GM18519 (cell line): ENCODE measurements around the gene MYH9.
"Not testable (repeated sequence)": the region's sequence is repeated elsewhere in the genome, so short reads cannot be mapped to it uniquely, and the experiment has no call there.

Experiments
- ATAC-seq: cut with Tn5 transposase; IDR thresholded peaks from one replicate; pipeline ENCODE4 v1.9.1; 2021; ENCODE audit warnings: mild to moderate bottlenecking, moderate library complexity; ENCODE audit not compliant: unreplicated experiment, low FRiP score

The MYH9 gene

DNA sequence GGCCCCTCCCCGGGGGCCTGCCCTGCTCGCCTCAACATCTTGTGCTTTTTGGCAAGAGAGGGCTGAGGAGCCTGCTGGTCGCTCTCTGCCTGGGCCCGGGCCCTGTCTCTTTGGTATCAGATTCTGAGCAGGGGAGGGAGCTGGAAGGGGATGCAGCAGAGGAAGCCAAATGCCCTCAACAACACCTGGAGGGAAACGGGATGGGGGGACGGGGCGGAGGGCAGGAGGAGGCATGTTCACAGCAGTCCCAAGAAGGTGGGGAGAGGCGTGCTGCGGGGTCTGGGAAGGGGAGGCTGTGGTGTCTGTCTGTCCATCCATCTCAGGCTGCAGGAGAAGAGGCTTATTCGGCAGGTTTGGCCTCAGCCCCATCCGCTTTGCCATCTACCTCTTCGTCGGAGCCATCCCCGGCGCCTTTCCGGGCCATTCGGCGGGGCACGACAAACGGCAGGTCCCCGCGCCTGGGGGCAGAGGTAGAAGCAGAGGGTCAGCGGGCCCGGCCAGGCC lies 105.4 kb downstream of the MYH9 start:
- ATAC-seq, result no peak

DNA sequence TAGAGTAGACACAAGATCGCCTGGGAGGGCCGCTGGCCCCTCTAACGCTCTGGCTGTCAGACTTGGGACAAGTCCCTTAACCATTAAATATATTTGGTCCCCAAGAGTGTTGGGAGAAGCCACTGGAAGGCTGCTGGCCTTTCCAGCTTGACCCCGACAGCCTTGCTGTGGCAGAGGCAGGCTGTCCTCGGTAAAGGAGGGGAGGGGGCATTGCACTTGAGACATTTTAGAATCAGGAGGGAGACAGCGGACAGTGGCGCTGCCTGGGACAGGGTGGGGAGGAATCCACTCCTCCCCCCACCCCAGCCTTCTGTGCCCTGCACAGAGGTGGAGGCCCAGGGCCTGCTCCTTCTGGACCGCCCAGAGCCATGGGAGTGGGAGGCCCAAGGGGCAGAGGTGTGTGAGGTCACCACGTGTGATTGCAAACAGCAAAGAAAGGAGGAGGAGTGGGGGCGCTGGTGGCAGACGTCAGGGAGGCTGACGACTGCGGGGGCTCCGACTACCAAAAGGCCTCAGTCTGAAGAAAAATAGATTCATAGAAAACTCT lies 105.9 kb downstream of the MYH9 start:
- no peak for ATAC-seq

- ATAC-seq, result no peak
Measured at GRCh38 chr22:36280379-36280778, 107.4 kb downstream of the MYH9 start.

- ATAC-seq, result no peak
Measured at GRCh38 chr22:36279219-36279666, 108.5 kb downstream of the MYH9 start.

DNA sequence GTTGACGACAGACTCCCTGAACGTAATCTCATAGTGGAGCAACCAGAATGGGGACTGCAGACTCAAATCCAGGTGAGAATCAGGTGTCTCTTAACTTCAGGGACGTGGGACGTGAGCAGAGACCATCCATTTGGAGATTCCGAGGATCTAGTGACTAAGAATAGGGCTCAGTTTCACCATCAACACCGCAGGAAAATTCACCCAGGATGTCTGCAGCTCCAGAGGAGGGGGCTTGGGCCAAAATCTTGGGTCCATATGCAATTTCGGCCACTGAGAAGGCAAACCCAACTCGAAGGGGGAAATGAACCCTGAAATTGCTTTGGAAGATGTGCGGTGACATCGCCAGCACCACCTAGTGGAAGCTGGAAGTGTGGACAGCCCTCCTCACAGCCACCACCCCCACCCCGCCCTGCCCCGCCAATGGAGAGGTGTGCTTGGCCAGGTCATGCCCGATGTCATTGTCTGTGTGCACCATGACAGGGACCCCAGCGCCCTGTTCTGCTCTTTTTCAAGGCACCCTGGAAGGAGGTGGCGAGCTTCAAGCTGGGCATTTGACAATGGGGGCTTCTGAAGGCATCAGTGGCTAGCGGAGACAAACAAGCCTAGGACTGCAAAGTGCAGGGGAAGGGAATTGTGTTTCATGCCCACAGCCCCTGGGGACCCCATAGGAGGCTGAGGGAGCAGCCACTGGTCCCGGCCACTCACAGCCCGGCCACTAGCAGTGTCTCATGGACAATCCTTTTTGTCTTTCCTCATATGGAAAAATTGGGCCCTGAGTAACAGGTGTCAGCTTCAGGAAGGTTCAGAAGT lies 110.1 kb downstream of the MYH9 start:
- no peak for ATAC-seq

DNA sequence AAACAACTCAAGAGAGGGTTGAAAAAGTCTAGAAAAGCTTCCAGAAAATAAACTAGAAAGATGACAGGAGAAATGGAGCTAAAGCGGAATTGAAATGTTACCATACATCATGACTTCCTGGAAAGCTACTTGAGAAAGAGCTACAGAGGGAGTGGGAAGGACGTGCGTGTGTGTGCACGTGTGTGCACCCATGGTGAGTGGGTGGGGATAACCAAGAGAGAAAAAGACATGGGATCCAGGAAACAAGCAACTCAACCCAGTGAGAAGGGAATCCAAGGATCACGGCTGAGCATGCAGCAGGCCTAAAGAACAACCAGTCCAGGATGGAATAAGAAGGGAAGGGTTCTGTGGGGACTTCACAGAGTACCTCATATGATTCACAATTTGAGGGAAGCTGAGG lies 113.2 kb downstream of the MYH9 start:
- no peak for ATAC-seq

DNA sequence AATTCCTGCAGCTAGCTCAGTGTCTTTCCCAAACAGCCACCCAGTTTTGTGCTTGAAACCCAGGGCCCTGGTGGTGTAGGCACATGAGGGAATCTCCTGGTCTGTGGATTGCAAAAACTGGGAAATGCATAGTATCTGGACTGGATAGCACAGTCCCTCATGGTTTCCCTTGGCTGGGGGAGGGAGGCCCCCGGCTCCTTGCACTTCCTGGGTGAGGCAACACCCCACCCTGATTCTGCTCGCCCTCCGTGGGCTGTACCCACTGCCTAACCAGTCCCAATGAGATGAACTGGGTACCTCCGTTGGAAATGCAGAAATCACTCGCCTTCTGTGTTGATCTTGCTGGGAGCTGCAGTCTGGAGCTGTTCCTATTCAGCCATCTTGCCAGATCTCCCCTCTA lies 115.8 kb downstream of the MYH9 start:
- ATAC-seq, result not testable (repeated sequence)

GRCh38 chr22:36271231-36271630 lies 116.5 kb downstream of the MYH9 start:
- ATAC-seq, result not testable (repeated sequence)

DNA sequence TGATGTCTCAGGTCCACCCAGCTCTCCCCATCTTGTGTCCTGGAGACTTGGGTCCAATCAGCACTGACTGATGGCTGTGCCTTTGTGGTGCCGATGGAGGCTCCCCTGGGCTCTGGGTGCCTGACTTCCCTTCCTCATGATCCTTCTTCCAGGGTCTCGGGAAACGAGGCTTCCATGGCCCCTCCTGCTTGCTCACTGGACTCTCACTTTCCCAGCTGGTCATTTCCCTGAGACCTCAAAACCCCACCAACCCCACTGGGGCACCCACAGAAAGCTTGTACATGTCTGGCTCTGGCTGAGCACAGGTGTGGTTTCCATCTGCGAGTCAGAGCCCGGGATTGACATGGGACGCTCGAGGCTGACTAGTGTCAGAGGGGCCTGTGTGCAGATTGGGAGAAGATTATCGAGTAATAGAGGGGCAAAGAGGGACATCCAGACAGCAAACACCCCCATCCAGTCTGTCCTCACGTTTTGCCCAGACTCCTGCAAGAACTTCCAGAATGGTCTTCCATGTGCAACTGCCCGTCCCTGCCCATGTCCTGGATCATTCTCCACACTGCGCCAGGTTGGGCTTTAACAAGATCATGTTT lies 119.8 kb downstream of the MYH9 start:
- no peak for ATAC-seq

GRCh38 chr22:36267058-36267457 lies 120.7 kb downstream of the MYH9 start:
- ATAC-seq, result no peak

DNA sequence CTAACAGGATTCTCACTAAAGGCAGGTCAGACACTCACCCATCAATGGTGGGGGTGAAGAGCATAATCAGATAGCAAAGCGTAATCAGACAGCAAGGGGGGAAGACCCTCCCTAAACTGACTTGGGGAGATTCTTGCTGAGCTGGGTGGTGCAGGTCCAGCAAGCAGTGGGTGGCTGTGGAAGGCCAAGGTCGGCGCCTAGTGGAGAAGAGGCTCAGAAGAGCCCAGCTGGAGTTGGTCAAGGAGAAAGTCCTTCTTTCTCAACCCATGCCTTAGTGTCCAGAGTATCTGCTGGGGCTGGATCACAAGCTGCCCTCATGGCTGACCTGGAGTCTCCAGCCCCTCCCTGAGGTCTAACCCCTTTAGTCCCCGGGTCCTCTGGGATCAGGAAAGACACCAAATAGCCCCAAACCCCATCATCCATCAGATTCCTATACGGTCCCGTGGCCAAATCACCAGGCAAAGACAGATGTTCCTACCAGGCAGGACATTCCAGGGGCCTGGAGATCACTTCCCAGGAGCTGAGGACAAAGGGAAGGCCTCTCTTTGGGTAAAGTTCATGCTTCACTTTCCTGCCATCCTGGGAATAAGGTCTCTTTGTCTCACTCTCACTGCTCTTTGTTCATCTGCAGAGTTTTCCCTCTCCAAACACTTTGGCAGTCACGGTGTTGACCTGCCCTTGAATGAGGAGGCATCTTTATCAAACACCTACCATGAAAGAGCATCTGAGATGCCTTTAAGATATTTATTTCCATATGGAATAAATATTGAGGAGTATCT lies 123.7 kb downstream of the MYH9 start:
- ATAC-seq, result not testable (repeated sequence)

GRCh38 chr22:36263216-36263673 lies 124.5 kb downstream of the MYH9 start:
- ATAC-seq, result not testable (repeated sequence)

GRCh38 chr22:36262307-36262706 lies 125.5 kb downstream of the MYH9 start:
- not testable (repeated sequence) for ATAC-seq

GRCh38 chr22:36261675-36262074 lies 126.1 kb downstream of the MYH9 start:
- ATAC-seq, result not testable (repeated sequence)

GRCh38 chr22:36259615-36260300 lies 128.0 kb downstream of the MYH9 start:
- no peak for ATAC-seq

- no peak for ATAC-seq
Measured at GRCh38 chr22:36258701-36259614, 128.8 kb downstream of the MYH9 start.

DNA sequence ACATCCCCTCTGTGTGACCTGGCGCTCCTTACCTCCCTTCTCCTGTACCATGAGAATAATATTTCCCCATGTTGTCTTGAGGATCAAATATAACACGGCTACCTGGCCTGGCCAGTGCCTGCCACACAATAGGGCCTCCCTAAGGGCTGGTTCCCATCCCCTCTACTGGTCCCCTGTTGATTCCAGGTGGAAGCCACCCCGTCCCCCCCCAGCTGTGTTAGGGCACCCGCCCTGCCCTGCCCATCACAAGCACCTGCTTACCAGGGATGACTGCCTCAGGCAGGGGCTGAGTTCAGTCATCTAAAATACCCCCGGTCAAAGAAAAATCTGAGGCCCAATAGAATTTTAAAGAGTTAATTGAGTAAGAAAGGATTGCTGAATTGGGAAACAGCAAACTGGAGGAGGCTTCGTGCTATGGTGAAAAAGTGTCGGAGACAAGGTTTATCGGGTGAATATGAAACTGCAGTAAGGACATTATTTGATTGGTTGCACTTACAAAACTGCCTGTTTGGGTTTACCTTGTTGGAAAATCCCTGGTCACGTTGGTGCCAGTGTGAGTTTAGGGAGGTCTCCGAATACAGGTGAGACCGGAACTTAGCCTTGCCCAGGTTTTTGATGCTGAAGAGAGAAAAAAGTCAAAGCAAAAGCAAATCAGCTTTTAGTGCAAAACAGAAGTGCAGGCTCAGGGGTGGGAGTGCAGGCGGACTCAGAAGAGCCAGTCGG lies 129.7 kb downstream of the MYH9 start:
- no peak for ATAC-seq

DNA sequence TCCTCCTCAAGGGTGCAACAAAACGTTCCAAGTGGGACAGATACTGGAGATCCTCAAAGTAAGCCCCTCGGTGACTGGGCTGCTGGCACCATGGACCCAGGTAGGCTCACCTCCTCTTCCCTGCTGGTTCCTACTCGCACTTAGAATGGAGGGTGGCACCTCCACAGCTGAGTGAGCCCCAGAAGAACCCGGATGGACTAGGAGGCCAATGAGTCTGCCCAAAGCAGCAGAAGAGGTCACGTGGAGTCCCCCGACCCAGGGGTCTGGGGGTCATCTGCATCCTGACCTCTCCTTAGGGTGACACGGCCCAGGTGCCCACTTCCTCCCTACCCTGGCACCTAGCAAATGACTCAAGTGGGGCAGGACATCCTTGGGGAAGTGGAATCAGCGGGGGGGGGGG lies 130.5 kb downstream of the MYH9 start:
- ATAC-seq, result no peak
